Fibroblast of skin of right quadriceps (primary cell): ENCODE results near the gene SNHG17.
A peak's percentile ranks its signal among the peaks of the same experiment; 100 is the strongest.
"Not testable (repeated sequence)": the region's sequence is repeated elsewhere in the genome, so short reads cannot be mapped to it uniquely, and the experiment has no call there.

Experiments used
- DNase-seq: peaks from one replicate; pipeline ENCODE4 v3.0.0-alpha.2; 2013

Gene SNHG17

DNA sequence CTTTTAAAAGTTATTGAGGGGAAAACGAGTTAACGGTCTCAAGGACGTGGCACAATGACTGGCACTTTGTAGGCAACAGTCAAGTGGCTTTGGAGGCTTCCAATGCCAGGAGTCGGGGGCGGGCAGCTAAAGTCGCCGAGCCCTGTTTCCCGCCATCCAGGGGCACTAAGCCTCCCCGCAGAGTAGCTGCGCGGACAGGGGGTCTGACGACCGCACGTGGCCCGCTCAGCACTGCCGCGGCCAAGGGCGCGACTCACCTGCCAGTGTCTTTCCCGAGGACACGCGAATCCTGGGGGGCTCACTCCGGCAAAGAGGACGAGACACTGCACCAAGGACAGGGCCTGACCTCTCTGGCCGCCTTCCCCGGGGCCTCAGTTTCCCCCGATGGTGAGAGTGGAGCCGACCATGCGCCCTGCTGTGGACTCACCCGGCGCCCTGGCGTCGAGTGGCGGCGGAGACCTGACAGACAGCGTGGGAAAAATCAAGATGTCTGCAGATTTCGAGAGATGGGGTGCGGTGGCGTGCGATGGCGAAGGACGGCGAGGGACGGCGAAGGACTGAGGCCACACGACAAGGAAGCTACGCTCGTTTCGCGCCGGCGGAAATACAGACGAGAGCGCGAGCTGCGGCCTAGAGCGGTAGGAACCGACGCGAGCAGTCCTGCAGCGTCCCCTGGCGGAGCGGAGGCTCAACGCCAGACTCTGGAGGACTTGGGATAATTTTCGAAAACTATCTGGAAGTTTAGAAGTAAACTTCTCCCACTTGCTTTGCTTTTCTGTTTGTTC, at the start of gene SNHG17:
SNHG17 (minus strand) TSS at position 559 of the 785 bp plus-strand sequence.
- DNase-seq: peak; percentile 94

DNA sequence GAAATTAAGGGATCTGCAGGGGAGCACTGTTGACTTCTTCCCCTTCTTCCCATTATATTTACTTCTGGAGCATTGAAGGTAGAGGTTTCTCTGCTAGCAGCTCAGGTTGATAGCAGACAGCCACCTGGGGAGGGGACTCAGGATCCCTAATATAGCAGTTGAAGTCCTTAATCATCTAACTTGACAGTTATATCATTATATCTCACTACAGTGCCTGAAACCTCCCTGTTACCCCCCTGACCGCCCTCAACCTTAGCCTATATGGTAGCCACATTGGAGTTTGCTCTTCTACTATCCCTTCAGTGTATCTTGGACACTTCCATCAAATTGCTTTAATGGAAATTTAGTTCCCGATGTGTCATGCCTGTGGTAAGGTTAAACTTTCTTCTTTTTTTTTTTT, 44.5 kb upstream of the SNHG17 start:
- no peak for DNase-seq

DNA sequence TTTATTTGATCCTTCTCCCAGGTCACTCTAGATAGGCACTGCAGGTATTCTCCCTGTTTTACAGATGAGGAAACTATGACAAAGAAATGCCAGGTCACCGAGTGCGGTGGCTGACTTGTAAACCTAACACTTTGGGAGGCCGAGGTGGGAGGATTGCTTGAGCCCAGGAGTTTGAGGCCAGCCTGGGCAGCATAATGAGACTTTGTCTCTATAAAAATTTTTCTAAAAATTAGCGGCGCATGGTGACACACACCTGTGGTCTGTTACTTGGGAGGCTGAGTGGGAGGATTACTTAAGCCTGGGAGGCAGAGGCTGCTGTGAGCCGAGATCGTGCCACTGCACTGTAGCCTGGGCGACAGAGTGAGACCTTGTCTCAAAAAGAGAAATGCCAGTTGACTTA, 42.6 kb upstream of the SNHG17 start:
- DNase-seq: no peak

DNA sequence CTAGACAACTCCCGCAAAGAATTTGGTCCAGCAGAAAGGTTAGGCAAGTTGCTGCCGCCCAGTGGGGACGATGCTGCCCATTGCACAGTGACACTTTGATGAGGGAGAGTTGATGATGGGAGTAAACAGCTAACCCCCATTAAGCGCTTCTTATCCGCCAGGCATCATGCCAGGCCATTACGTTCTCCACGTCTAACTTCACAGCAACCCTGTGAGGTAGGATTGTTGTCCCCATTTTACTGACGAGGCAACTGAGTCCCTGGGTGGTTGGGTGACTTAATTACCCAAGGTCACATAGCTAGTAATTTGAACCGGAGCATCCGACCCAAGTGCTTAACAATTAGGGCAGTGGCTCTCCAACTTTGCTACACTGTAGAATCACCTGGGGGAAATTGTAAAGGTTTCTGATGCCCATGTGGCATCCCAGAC, 38.3 kb upstream of the SNHG17 start:
- DNase-seq: peak; percentile 11

DNA sequence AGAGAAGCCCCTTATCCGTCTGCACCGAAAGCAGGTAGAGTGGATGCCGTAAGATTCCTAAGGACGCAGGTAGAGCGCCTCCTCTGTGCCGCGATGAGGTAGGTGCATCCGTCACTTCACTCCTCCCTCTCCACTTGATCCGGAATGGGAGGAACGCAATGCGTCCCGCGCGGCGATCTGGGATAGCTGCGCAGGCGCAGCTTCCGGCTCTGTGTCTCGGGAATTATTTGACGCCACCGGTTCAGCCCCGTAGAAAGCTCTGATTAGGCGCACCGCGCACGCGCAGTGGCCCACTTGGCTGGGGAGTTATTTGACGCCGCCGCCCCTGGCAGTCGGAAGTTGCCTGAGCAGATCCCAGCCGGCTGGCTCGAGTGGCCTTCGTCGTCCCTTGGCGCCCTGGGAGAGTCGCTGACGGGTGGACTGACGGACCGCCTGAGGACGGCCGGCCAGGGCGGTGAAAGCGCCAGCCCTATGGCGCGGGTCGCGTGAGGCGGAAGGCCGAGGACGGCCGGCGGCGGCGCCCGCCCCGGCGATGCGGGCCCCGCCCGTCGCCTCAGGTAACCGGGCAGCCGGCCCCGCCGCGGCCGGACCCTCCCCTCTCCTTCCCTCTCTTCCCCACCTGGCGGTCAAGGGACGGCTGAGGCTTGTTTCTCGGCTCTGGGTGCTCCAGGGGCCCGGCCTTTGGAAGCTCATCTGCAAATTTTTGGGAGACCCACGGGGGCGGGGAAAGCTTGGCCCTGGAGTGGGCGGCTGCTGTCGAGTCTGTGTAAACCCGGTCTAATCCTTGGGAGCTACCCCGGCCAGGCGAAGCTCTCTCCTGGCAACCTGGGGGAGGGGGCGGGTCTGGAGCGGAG, 37.6 kb upstream of the SNHG17 start, which contains the start of gene RALGAPB:
RALGAPB (plus strand) TSS at position 331 of the 854 bp plus-strand sequence. CDS start 15,590 bp downstream, outside the sequence.
- peak; percentile 97 for DNase-seq

DNA sequence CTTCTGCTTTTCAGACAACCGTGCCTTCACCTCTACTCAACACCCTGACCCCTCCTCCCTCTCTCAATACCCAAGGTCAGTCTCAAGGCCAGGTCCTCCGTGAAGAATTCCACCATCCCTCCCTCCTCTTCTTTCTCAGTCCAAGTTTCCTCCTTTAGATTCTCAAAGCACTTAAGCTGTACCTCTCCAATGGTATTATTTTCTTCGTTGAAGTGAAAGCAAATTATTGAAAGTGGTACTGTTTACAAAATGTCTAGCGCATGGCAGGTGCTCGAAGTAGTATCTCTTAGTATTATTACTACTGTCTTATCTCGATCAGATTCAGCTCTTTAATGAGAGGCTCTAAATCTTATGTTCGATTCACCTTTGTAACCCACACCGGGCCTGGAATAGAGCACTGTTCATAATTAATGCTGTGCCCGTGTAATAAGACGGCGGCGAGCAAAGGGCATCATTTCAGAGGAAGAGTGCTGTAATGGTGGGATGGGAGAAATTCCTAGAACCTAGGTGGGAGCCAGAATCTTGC, 36.9 kb upstream of the SNHG17 start:
- no peak for DNase-seq

DNA sequence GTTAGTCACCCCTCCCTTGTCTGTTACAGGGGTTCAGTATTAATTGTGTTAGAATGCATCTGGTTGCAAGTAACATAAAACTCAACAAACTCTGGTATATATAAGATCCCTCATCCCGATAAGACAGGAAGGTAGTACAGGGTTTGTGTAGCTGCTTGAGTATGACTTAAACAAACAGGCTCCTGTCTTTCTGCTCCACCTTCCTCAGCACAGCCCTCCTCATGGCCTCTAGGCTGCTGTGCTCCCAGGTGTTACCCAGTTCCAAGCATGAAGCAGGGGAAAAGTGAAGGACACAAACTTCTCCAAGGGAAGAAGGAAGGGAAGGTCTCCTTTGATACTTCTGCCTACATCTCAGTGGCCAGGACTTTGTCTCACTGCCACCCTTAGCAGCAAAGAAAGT, 36.1 kb upstream of the SNHG17 start:
- DNase-seq: no peak

DNA sequence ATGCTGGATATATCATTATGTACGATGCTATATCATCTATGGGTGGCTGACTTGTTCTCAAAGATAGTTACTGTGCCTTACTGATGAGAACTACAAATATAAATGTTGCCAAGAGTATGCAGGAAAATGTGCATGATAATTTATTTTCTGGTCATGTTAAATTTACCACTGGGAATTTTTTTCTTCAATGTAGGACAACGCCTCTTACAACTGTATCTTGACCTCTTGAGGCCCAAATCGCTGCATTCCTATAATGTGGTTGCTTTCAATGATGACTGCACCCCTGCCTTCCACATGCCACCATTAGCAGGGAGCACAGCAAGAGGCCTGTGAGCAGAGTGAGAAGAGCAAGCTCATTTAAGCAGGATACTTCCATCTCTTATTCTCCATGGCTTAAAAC, 31.9 kb upstream of the SNHG17 start:
- no peak for DNase-seq

DNA sequence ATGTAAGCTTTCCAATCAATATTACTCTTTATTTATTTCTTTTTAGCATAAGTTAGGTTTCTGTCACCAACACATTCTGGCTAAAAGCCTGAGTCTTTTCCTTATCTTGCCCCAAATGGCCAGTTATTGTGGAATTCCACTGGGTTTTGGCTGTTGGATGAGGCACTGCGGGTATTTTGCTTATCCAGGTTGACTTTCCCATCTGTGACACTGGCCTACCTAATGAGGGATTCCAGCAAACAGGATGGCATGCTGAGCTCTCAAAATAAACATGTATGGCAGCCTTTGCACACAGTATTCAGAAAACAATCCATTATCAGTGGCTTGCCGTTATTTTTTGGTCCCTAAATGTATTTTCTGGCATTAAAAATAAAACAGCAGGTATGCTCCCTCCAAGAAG, 31.0 kb upstream of the SNHG17 start:
- DNase-seq: no peak

DNA sequence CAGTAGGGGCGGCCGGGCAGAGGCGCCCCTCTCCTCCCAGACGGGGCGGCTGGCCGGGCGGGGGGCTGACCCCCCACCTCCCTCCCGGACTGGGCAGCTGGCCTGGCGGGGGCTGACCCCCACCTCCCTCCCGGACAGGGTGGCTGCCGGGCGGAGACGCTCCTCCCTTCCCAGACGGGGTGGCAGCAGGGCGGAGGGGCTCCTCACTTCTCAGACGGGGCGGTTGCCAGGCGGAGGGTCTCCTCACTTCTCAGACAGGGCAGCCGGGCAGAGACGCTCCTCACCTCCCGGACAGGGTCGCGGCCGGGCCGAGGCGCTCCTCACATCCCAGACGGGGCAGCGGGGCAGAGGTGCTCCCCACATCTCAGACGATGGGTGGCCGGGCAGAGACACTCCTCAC, 26.4 kb upstream of the SNHG17 start:
- DNase-seq: not testable (repeated sequence)

DNA sequence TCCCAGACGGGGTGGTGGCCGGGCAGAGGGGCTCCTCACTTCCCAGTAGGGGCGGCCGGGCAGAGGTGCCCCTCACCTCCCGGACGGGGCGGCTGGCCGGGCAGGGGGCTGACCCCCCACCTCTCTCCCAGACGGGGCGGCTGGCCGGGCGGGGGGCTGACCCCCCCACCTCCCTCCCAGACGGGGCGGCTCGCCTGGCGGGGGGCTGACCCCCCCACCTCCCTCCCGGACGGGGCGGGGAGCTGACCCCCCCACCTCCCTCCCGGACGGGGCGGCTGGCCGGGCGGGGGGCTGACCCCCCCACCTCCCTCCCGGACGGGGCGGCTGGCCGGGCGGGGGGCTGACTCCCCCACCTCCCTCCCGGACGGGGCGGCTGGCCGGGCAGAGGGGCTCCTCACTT, 26.0 kb upstream of the SNHG17 start:
- not testable (repeated sequence) for DNase-seq

DNA sequence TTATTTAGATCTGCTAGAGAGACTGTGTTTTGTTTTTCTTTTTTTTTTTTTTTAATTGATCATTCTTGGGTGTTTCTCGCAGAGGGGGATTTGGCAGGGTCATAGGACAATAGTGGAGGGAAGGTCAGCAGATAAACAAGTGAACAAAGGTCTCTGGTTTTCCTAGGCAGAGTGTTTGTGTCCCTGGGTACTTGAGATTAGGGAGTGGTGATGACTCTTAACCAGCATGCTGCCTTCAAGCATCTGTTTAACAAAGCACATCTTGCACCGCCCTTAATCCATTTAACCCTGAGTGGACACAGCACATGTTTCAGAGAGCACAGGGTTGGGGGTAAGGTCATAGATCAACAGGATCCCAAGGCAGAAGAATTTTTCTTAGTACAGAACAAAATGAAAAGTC, 25.5 kb upstream of the SNHG17 start:
- DNase-seq: not testable (repeated sequence)

DNA sequence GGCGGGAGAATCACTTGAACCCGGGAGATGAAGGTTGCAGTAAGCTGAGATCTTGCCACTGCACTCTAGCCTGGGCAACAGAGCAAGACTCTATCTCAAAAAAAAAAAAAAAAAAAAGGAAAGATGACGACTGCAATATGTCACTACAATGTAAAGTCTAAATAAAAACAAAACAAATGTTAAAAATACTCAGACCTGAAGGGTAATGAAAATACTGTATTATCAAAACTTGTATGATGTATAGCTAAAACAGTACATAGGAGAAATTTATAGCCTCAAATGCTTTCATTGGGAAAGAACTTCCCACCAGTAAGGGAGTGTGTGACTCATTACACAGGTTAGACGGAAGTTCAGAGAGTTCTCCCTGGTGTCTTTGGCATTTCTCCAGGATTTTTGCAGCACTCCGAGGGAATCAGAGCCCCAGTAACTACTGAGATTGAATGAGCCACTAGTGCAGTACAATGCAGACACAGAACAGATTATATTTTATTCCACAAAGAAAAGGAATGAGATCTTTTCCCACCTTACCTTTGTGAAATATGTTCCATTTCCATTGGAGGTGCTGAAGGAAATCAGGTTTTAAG, 25.0 kb upstream of the SNHG17 start:
- peak; percentile 85 for DNase-seq

DNA sequence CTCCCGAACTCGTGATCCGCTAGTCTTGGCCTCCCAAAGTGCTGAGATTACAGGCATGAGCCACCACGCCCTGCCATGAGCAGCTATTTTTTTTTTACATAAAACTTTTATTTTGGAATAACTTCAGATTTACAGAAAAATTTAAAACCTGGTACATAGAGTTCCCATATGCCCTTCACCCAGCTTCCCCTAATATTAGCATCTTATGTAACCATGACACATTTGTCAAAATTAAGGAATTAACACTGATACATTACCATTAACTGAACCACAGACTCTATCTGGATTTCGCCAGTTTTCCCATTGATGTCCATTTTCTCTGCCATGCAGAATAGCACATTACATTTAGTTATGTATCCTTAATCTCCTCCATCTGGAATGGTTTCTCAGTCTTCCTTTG, 23.2 kb upstream of the SNHG17 start:
- no peak for DNase-seq

DNA sequence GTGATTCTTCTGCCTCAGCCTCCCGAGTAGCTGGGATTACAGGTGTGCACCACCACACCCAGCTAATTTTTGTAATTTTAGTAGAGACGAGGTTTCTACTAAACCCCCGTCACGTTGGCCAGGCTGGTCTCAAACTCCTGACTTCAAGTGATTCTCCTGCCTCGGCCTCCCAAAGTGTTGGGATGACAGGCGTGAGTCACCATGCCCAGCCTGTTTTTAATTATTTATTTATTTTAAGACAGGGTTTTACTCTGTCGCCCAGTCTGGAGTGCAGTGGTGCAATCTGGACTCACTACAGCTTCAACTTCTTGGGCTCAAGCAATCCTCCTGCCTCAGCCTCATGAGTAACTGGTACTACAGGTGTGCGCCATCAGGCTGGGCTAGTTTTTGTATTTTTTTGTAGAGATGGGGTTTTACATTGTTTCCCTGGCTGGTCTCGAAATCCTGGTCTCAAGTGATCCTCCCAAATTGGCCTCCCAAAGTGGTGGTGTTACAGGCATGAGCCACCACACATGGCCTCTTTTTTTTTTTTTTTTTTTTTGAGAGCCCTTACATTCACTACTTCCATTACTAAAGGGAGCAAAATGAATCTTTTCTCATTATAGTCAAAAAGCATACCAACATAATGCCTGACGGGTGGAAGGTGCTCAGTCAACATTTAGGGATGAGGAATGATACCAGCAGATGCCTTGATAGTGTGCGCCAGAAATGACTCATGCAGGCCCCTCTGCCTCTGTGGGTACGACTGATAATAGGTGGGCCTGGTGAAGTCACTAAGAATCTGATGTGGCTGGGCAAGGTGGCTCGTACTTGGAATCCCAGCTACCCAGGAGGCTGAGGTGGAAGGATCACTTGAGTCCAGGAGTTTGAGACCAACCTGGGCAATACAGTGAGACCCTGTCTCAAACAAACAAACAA, 19.7 kb upstream of the SNHG17 start:
- no peak for DNase-seq

DNA sequence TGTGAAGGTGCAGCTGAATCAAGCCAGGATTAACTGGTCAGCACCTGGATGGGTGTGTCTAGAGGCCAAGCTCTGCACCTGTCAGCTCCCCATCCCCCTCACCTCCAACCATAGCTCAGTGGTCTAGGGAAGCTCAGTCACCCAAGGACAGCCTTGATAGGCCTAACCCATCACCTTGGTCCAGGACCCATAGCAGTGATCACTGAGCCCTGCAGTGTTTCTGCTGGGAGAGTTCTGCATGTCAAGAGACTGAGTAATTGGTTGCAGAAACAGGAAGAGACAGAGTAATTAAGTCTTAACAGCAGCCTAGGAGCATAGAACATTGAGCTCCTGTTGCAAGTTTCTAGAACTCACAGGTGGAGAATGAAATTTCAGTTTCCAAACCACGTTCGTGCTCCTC, 18.8 kb upstream of the SNHG17 start:
- DNase-seq: peak; percentile 10

DNA sequence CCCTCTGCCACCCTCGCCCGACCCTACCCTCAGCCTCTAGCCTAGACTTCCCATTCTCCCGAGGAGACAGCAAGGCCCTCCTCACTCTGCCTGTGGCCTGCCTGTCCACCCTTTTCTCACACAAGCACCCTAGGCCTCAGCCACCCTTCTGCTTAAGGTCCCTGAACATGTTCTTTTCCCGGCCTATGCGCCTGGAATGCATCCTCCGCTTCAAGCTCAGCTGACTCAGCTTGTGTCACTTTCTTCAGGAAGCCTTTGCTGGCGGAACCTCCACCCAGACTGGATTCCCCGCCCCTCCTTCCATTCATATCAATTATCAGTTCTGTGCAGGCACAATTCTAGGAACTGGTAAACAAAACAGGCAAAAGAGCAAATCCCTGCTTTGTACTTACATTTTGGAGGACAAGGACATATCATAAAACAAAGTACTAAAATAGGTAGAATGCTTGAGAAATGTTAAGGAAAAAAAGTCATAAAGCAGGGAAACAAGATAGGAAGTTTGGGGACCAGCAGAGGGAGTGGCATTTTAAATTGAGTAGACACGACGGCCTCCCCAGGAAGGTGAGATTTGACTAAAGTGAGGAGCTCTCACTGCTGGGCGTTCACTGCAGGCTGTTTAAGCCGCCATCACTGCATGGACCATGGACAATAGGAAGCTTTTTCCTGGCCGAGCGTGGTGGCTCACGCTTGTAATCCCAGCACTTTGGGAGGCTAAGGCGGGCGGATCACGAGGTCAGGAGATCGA, 17.9 kb upstream of the SNHG17 start:
- DNase-seq: peak; percentile 67

DNA sequence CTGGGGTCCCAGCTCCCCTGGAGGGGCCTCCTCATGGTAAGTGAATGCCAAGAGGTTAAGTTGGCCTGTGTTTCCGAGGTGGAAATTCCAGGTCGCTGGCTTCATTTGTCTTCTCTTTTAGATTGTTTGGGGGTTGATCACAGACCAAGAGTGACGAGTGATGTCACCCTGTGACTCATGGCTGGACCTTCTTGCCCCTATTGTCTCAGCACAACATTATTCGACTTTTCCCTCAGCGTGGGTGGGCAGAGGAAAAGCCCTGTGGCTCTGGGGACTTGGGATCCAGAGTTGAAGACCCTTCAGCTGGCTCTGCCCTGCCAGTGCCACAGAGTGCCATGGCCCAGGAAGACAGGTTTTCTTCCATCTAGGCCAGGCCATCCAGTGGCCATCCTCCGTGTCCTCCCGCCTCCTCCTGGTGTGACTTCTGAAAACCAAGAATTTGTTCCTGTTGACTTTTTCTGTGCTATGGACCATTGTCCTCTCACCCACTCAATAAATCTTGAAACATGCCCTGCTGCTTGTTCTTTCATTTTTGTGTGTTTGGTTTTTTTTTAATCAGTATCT, 15.4 kb upstream of the SNHG17 start:
- DNase-seq: peak; percentile 37

DNA sequence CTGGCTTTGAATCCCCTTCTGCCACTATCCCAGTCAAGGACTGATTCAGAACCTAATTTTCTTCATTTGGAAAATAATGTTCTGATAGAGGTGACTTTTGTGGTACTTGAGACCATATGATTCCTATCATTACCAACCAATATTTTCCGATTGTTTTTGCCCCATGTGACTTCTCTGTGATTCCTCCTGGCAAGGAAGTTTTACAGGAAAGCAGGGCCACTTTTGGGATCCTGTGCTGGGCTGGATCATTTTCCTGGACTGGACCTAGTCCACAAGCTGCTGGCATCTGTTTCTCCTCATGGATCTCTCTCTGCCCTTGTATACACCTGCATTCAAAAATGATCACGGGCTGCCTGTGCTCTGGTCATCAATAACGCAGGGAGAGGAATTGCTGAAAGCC, 13.9 kb upstream of the SNHG17 start:
- DNase-seq: no peak

DNA sequence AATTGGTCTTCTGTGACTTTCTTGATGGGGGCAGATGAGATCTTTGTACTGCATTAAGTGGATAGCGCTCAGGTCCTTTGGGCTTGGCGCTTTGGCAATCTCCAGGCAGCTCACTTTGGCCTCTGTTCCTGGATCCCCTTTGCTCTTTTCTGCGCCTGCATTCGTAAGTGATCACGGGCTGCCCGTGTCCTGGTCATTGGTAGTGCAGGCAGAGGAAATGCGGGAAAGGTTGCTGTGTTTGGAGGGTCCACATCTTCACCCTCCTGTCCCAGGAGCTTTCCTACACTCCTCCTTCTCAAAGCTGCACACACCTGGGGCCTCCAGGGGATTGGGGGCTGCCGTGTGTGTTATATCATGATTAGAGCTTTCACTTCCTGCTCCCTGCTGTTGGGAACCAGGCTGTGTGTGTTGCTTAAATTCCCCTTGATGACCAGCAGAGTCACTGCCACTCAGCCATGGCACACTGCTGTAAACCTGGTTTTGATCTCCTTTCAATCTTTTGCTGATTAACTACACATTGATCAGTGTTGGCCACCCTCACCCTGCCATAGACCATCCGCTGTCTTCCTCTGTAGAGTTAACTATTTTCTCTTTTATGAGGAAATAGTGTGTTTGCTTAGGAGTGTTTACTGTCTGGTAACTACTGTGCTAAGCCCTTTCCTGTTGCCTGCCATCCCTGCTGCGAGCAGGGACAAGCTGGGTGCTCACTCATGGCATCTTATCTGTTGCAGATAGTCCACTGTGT, 13.0 kb upstream of the SNHG17 start:
- no peak for DNase-seq
